IMR-90 (cell line): Measurements from ENCODE around the gene AKR7A2. TPM values are rescaled to one million over a fixed set of nuclear protein-coding genes. Genes with fewer than 3 reads are reported as not detected.

ENCODE experiments used
- ATAC-seq: fragments of 200-7000 bp; cut with Tn5 transposase; 2 replicates; pipeline ENCODE4 v1.9.1; 2020; ENCODE audit warnings: low read depth, mild to moderate bottlenecking, moderate library complexity
- BruUV-seq: library from RNA; stranded (reverse); fragments of 400-500 nt; replicated peaks from 2 replicates; lab custom pipeline; 2021; lab: Mats Ljungman, UMichigan
- CTCF ChIA-PET: fragments of 300-600 bp; formaldehyde crosslinking; extraction: SDS; loops from one replicate; lab custom pipeline; 2021; ENCODE audit warnings: antibody characterized with exemption; lab: Yijun Ruan, JAX
- POLR2A ChIA-PET: fragments of 300-600 bp; sonication (Branson Sonifier 250); formaldehyde crosslinking; loops from one replicate; lab custom pipeline; 2022; ENCODE audit warnings: antibody characterized with exemption; ENCODE audit not compliant: unreplicated experiment; lab: Charles Lee
- DNase-seq: peaks from one replicate; pipeline ENCODE4 v3.0.0; 2013
- H2AFZ ChIP-seq: replicated peaks from 2 replicates; pipeline ENCODE3; 2013; ENCODE audit warnings: low read length, mild to moderate bottlenecking; ENCODE audit not compliant: poor library complexity
- H2AK5ac ChIP-seq: 2 replicates; pipeline ENCODE4 v1.6.1; 2013; ENCODE audit warnings: low read depth, low read length, inconsistent platforms
- H2AK9ac ChIP-seq: replicated peaks from 2 replicates; pipeline ENCODE3; 2013; ENCODE audit warnings: mild to moderate bottlenecking, low read depth, low read length, moderate library complexity; ENCODE audit not compliant: poor library complexity
- H2BK120ac ChIP-seq: 2 replicates; pipeline ENCODE4 v1.6.1; 2013; ENCODE audit warnings: low read depth, low read length, inconsistent platforms
- H2BK15ac ChIP-seq: 3 replicates; pipeline ENCODE4 v1.6.1; 2013; ENCODE audit warnings: low read depth, low read length, inconsistent platforms
- H2BK20ac ChIP-seq: 2 replicates; pipeline ENCODE4 v1.6.1; 2013; ENCODE audit warnings: low read depth, mild to moderate bottlenecking, inconsistent platforms, low read length, moderate library complexity
- H2BK5ac ChIP-seq: 2 replicates; pipeline ENCODE4 v1.6.1; 2013; ENCODE audit warnings: mild to moderate bottlenecking, low read depth, low read length, inconsistent platforms; ENCODE audit not compliant: poor library complexity, severe bottlenecking
- H3K14ac ChIP-seq: replicated peaks from 2 replicates; pipeline ENCODE4 v1.6.1; 2013; ENCODE audit warnings: low read depth, low read length, inconsistent platforms
- H3K18ac ChIP-seq: 2 replicates; pipeline ENCODE4 v1.6.1; 2013; ENCODE audit warnings: low read depth, low read length, control low read depth
- H3K23ac ChIP-seq: 2 replicates; pipeline ENCODE4 v1.6.1; 2013; ENCODE audit warnings: low read depth, low read length, inconsistent platforms
- H3K27ac ChIP-seq: 2 replicates; pipeline ENCODE4 v1.5.1; 2013; ENCODE audit warnings: mild to moderate bottlenecking, control low read depth, low read length; ENCODE audit not compliant: insufficient read depth
- H3K27me3 ChIP-seq: 2 replicates; pipeline ENCODE4 v1.6.1; 2013; ENCODE audit warnings: low read length; ENCODE audit not compliant: control insufficient read depth, insufficient read depth
- H3K36me3 ChIP-seq: 2 replicates; pipeline ENCODE4 v1.6.1; 2013; ENCODE audit warnings: low read length, mixed read lengths; ENCODE audit not compliant: control insufficient read depth, insufficient read depth
- H3K4ac ChIP-seq: 2 replicates; pipeline ENCODE4 v1.6.1; 2013; ENCODE audit warnings: low read depth, low read length, inconsistent platforms
- H3K4me1 ChIP-seq: 2 replicates; pipeline ENCODE4 v1.6.1; 2013; ENCODE audit warnings: low read length, mixed read lengths; ENCODE audit not compliant: control insufficient read depth, insufficient read depth
- H3K4me2 ChIP-seq: 2 replicates; pipeline ENCODE4 v1.6.1; 2013; ENCODE audit warnings: low read depth, mild to moderate bottlenecking, control low read depth, low read length, moderate library complexity
- H3K4me3 ChIP-seq: 2 replicates; pipeline ENCODE4 v1.5.1; 2013; ENCODE audit warnings: low read depth, mild to moderate bottlenecking, control low read depth, low read length, moderate library complexity; ENCODE audit not compliant: insufficient read depth
- H3K56ac ChIP-seq: 2 replicates; pipeline ENCODE4 v1.6.1; 2013; ENCODE audit warnings: low read length, inconsistent platforms; ENCODE audit not compliant: insufficient read depth; ENCODE audit errors: extremely low read depth
- H3K79me1 ChIP-seq, 2 experiments: 2 replicates each; pipeline ENCODE4 v1.6.1; 2013; ENCODE audit warnings: low read length in 2 of 2, inconsistent platforms in 1 of 2, low read depth in 1 of 2
- H3K9ac ChIP-seq: 2 replicates; pipeline ENCODE4 v1.6.1; 2013; ENCODE audit warnings: low read depth, low read length, control low read depth
- H3K9me1 ChIP-seq: 2 replicates; pipeline ENCODE4 v1.6.1; 2013; ENCODE audit warnings: low read length, inconsistent platforms; ENCODE audit not compliant: insufficient read depth
- H3K9me3 ChIP-seq: 2 replicates; pipeline ENCODE4 v1.6.1; 2013; ENCODE audit warnings: low read length; ENCODE audit not compliant: control insufficient read depth, insufficient read depth
- H4K20me1 ChIP-seq: 2 replicates; pipeline ENCODE4 v1.6.1; 2013; ENCODE audit warnings: low read length, inconsistent platforms; ENCODE audit not compliant: insufficient read depth
- H4K5ac ChIP-seq: 2 replicates; pipeline ENCODE4 v1.6.1; 2013; ENCODE audit warnings: mild to moderate bottlenecking, low read depth, low read length, control low read depth
- H4K8ac ChIP-seq, 2 experiments: 2 replicates each; pipeline ENCODE4 v1.6.1; 2013; ENCODE audit warnings: low read depth in 2 of 2, low read length in 2 of 2, control low read depth in 1 of 2, inconsistent platforms in 1 of 2
- H4K91ac ChIP-seq: 2 replicates; pipeline ENCODE4 v1.6.1; 2013; ENCODE audit warnings: low read depth, low read length, inconsistent platforms; ENCODE audit not compliant: insufficient read depth
- BHLHE40 ChIP-seq: fragments of 150-350 bp; IDR thresholded peaks from 2 replicates; pipeline ENCODE4 v1.6.1; 2016; ENCODE audit warnings: mild to moderate bottlenecking, low read depth, low read length
- CEBPB ChIP-seq: IDR thresholded peaks from 2 replicates; pipeline ENCODE4 v1.6.1; 2012; ENCODE audit warnings: low read depth, low read length, improper control_type of control experiment
- CHD1 ChIP-seq: IDR thresholded peaks from 2 replicates; pipeline ENCODE4 v1.6.1; 2012; ENCODE audit warnings: low read depth, low read length, improper control_type of control experiment
- FOS ChIP-seq: fragments of 150-350 bp; IDR thresholded peaks from 2 replicates; pipeline ENCODE4 v1.6.1; 2016; ENCODE audit warnings: low read depth, low read length
- MAFK ChIP-seq: IDR thresholded peaks from 2 replicates; pipeline ENCODE4 v1.6.1; 2012; ENCODE audit warnings: low read depth, low read length, improper control_type of control experiment
- POLR2A ChIP-seq: IDR thresholded peaks from 2 replicates; pipeline ENCODE4 v1.6.1; 2012; ENCODE audit warnings: mild to moderate bottlenecking, low read depth, low read length
- RAD21 ChIP-seq: IDR thresholded peaks from 2 replicates; pipeline ENCODE4 v1.6.1; 2012; ENCODE audit warnings: low read length, improper control_type of control experiment
- RFX5 ChIP-seq: IDR thresholded peaks from 2 replicates; pipeline ENCODE4 v1.8.0; 2012; ENCODE audit warnings: low read depth, mild to moderate bottlenecking, low read length, moderate library complexity
- WGBS, 2 experiments: methylation state at CpG; one replicate each; pipeline versions ENCODE4 v1.1.5 to v1.1.7; 2013; ENCODE audit warnings: missing lambda C conversion rate in 2 of 2; ENCODE audit not compliant: insufficient read length in 1 of 2; ENCODE audit errors: extremely low coverage in 2 of 2; 5-methylcytosine and 5-hydroxymethylcytosine counted together
- dilution Hi-C: fragments of 300-500 bp; cut with HindIII; formaldehyde crosslinking; loops from one replicate; pipeline ENCODE4 v1.14.3; 2018; ENCODE audit warnings: low sequenced_read_pairs; ENCODE audit not compliant: unreplicated experiment
- in situ Hi-C: fragments of 300-500 bp; cut with MboI; formaldehyde crosslinking; loops from 3 replicates; pipeline ENCODE4 v1.14.3; 2019; ENCODE audit warnings: low sequenced_read_pairs, inconsistent platforms, mixed read lengths
- intact Hi-C: fragments of 100-400 bp; cut with micrococcal nuclease; formaldehyde crosslinking; loops from 2 replicates; pipeline ENCODE4 v1.10.0; 2022
- polyA plus RNA-seq, 3 experiments: library from polyadenylated mRNA; depleted of rRNA; stranded (reverse); fragments of >200 nt; gene quantifications; 2 replicates each; pipeline ENCODE4 v1.2.3, GENCODE V29; 2012; ENCODE audit warnings: low replicate concordance in 1 of 3
- total RNA-seq: library from RNA; depleted of rRNA; stranded (reverse); fragments of >200 nt; gene quantifications from 2 replicates; pipeline ENCODE4 v1.2.3, GENCODE V29; 2012
- TF ChIP-seq, protein P1 (sequence below): fragments of 150-350 bp; IDR thresholded peaks from 2 replicates; pipeline ENCODE4 v1.6.1; 2016; ENCODE audit warnings: low read depth, mild to moderate bottlenecking, low read length, moderate library complexity, borderline replicate concordance
- TF ChIP-seq, protein P2 (sequence below): fragments of 150-350 bp; IDR thresholded peaks from 2 replicates; pipeline ENCODE4 v1.6.1; 2017; ENCODE audit warnings: mild to moderate bottlenecking, antibody characterized with exemption, low read length, low read depth

AKR7A2 gene
- total and polyA plus RNA-seq, 2 of the 4 experiments (the other 2 are of a cell fraction) = 55.8 to 60.2 TPM

DNA sequence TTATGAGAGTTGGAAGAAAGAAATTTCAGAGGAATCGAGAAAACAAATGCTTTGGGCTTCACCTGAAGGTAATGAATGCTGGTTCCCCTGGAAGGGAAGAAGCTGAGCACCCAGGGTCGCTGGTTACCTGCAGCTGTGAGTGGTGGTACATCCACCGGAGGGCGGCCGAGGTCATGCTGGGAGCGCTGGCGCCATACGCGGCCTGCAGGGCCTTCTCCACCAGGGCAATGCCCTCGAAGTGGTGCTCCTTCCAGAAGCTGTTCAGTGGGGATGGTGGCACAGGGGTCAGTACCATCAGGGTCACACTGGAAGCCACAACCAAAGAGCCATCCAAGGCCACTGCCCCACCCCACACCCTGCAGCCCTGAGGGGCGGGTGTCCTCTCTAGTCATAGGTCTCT lies 43.5 kb downstream of the AKR7A2 start:
- WGBS, 2 experiments = 80% methylated on average over 10 of the region's 11 CpGs; no CpG with 5 or more reads in 1 of the 2 experiments
- dilution Hi-C loops (no loop called here), in situ Hi-C loops (no loop called here), intact Hi-C loops (no loop called here)
- H4K5ac ChIP-seq = no peak overlapping the region
- H3K27me3 ChIP-seq = no peaks in the 10 kb centered on the region; the same call in 1 of the 2 replicates
- H3K4me3 ChIP-seq = no peak overlapping the region
- H3K23ac ChIP-seq = no peak overlapping the region
- DNase-seq (no peak), ATAC-seq (no peak)
- H2BK5ac ChIP-seq = no peak overlapping the region
- H2BK120ac ChIP-seq = no peak overlapping the region
- H3K4me2 ChIP-seq = no peak overlapping the region
- no peak overlapping the region for H2AK9ac ChIP-seq
- BruUV-seq = no TSS peak
- ChIA-PET POLR2A (no interaction called here), CTCF (no interaction called here)
- TF ChIP-seq MAFK = no peak
- TF ChIP-seq POLR2A = no peak
- TF ChIP-seq RAD21 = no peak
- TF ChIP-seq, protein P1, sequence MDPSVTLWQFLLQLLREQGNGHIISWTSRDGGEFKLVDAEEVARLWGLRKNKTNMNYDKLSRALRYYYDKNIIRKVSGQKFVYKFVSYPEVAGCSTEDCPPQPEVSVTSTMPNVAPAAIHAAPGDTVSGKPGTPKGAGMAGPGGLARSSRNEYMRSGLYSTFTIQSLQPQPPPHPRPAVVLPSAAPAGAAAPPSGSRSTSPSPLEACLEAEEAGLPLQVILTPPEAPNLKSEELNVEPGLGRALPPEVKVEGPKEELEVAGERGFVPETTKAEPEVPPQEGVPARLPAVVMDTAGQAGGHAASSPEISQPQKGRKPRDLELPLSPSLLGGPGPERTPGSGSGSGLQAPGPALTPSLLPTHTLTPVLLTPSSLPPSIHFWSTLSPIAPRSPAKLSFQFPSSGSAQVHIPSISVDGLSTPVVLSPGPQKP = no peak
- TF ChIP-seq, protein P2, sequence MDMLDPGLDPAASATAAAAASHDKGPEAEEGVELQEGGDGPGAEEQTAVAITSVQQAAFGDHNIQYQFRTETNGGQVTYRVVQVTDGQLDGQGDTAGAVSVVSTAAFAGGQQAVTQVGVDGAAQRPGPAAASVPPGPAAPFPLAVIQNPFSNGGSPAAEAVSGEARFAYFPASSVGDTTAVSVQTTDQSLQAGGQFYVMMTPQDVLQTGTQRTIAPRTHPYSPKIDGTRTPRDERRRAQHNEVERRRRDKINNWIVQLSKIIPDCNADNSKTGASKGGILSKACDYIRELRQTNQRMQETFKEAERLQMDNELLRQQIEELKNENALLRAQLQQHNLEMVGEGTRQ = no peak
- TF ChIP-seq FOS = no peak
- no peak for TF ChIP-seq CEBPB
- no peak for TF ChIP-seq RFX5
- no peak for TF ChIP-seq BHLHE40
- no peak for TF ChIP-seq CHD1
- no peak overlapping the region for H2AK5ac ChIP-seq
- no peak overlapping the region for H2BK20ac ChIP-seq
- no peak overlapping the region for H4K91ac ChIP-seq
- no peaks in the 10 kb centered on the region for H3K4me1 ChIP-seq
- H3K9me3 ChIP-seq = no peaks in the 10 kb centered on the region
- no peak overlapping the region for H3K56ac ChIP-seq
- no peaks in the 10 kb centered on the region for H3K9me1 ChIP-seq
- H3K36me3 ChIP-seq = no peaks in the 10 kb centered on the region
- no peaks in the 10 kb centered on the region for H3K79me1 ChIP-seq
- no peak overlapping the region for H3K9ac ChIP-seq
- H3K4ac ChIP-seq = no peak overlapping the region
- H3K14ac ChIP-seq = no peak overlapping the region
- H3K18ac ChIP-seq = no peak overlapping the region
- no peaks in the 10 kb centered on the region for H4K20me1 ChIP-seq
- H2BK15ac ChIP-seq = no peak overlapping the region
- no peak overlapping the region for H3K27ac ChIP-seq
- H2AFZ ChIP-seq = no peak overlapping the region
- no peak overlapping the region for H4K8ac ChIP-seq
